Right lung (tissue), 5 donors: ENCODE measurements around the gene ZNF45. TPM values are rescaled to one million over a fixed set of nuclear protein-coding genes. Genes with fewer than 3 reads are reported as not detected.
"Not testable (repeated sequence)": the region's sequence is repeated elsewhere in the genome, so short reads cannot be mapped to it uniquely, and the experiment has no call there.

Experiments
- DNase-seq, 2 donors: peaks; one replicate each; pipeline ENCODE4 v3.0.0-alpha.2; 2013
- polyA plus RNA-seq, 5 donors: library from polyadenylated mRNA; unstranded; fragments of 120-200 nt; gene quantifications; one replicate each; pipeline versions ENCODE4 v1.2.1 to v1.2.3, GENCODE V29; 2013; ENCODE audit warnings: inconsistent platforms in 1 of 5, low replicate concordance in 1 of 5; ENCODE audit not compliant: insufficient read length in 5 of 5, insufficient read depth in 1 of 5

ZNF45 gene
- polyA plus RNA-seq, 5 donors: 23.8 to 36.1 (median 31.1) TPM

DNA sequence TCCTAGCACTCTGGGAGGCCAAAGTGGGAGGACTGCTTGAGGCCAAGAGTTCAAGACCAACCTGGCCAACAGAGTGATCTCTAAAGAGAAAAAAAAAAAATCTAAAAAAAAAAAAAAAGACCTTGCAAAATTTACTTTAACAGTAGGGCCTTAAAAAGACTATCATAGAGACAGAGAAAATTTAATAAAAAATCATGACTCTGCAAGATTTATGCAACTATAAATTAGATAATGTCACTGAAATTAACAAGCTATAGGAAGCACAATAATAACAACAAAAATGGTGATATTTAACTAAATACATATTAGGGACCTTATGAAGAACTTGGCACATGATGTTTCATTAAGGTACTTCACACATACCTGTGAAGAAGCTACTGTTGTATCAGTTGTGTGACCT is 11.2 kb downstream of the ZNF45 start:
- DNase-seq: no peak

DNA sequence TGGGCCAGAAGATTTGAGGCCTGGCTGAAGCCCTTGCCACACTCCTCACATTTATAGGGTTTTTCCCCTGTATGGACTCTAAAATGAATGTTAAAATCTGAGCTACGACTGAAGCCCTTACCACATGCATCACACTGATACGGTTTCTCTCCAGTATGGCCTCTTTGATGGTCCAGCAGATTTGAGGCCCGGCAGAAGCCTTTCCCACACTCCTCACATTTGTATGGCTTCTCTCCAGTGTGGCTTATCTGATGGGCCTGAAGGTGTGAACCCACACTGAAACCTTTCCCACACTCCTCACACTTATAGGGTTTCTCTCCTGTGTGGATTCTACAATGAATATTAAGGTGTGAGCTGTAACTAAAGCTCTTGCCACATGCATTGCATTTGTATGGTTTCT is 21.0 kb downstream of the ZNF45 start:
- no peak for DNase-seq

DNA sequence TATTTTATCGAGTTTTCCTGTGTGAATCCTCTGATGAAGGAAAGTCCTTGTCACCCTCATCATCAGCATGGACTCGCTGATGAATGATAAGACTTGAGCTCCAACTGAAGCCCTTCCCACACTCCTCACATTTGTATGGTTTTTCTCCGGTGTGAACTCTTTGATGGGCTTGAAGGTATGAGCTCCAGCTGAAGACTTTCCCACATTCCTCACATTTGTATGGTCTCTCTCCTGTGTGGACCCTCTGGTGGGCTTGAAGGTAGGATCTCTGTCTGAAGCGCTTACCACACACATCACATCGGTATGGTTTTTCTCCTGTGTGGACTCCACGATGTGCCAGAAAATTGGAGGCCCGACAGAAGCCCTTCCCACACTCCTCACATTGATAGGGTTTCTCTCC is 21.7 kb downstream of the ZNF45 start:
- DNase-seq: no peak

DNA sequence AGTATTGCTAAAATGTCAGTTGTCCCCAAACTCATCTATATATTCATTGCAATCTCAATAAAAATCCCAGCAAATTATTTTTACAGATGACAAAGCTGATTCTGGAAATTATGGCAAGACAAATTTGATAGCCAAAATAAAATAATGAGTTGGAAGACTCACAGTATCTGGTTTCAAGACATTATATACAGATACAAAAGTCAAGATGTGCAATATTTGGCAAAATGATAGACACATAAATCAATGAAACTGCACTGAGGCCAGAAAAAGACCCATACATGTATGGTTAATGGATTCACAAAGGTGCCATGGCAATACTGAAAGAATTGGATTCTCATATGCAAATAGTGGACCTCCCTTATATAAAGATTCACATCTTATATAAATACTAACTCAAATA is 24.2 kb downstream of the ZNF45 start:
- DNase-seq: no peak

DNA sequence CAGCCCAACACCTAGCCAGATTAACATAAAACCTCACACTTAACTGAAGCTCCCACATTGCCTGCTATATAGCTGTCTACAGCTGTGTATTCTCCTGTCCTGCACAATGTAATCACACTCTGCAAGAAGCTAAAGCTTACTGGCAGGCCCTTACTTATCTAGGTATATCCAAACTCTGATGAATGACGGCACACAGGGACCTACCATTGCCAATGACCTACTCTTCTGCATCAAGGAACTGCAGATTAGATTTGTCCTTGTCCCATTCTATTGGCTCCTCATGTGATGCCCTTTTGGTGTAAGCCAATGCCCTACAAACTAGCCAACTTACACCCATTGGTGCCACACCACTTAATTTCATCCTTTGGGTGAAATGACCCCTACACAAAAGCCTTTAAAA is 26.4 kb downstream of the ZNF45 start:
- DNase-seq: no peak

DNA sequence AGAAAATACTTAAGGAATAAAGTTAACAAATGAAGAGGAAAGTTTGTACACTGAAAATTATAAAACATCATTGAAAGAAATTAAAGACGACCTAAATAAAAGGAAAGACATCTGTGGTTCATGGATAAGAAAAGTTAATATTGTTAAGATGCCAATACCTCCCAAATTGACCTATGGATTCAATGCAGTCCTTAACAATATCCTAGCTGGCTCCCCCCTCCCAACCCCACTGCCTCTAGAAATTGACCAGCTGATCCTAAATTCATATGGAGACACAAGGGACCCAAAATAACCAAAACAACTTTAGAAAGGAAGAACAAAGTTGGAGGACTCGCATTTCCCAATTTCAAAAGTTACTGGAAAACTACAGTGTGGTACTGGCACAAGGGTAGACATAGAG is 28.3 kb downstream of the ZNF45 start:
- no peak for DNase-seq

DNA sequence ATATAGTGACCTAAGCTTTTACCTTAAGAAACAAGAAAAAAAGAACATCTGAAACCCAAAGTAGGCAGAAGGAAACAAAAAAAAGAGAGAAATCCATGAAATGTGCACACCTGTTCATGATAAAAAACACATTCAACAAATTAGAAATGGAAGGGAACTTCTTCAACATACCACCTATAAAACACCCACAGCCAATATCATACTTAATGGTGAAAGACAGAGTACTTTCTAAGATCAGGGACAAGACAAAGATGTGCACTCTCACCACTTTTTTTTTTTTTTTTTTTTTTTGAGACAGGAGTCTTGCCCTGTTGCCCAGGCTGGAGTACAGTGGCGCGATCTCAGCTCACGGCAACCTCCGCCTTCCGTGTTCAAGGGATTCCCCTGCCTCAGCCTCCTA is 29.2 kb downstream of the ZNF45 start:
- DNase-seq: no peak

DNA sequence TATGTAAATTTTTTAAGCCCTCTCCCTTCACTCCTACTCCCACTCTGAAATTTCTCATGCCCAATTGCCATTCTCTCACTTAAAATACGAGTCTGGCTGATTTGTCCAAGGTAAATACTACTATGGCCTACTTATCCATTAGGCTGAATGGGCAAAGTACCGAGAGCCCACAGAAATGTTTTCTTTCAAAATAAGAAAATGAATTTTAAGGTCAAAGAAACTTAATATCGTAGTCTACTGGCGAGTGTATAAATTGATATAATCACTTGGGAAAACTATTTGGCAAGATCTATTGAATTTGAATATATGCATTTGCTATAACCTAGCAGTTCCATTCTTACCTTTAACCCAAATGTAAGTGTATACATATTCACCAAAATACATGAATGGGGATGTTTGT is 32.7 kb downstream of the ZNF45 start:
- DNase-seq: no peak

DNA sequence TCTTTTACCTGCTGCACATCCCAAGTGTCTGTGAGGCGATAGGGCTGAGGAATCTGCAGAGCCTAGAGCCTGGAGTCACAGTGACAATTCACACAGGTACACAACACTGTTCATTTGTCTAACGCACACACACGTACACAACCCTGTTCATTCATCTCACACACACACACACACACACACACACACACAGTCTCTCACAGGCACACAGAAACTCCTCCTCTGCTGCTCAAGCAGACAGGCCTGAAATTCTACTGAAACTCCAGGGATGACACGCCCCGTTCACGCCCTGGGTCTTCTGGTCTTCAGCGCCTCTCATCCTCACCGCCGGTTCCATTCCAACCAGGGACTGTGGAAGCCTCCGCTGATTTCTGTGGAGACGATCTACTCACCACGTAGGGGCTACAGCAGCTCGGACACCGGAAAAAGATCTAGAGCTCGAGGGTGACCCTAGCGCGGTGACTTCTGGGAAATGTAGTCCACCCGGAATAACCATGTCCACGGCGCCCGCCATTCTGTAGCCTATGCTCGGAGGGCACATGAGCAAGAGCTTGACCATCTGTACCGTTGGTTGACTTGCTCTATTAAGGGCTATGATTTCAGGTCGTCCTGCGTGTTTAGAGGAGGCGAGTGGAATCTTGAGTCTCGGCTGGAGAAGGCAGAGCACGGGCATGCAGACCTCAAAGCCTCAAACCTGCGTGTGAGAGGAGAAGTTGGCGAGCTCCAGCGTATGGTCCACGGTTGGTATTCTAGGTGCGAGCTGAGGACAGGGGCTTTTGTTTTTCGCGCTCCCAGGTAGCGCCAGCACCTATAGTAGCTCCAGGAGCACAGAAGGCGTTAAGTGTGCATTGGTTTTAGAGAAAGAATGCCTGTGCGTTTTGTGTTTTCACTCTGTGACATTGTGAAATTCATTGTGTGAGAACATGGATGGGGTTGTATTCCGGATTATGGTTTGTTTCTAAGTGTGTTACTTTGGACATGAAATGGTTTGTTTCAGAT is 33.4 kb downstream of the ZNF45 start:
- DNase-seq: peak; percentile 77

DNA sequence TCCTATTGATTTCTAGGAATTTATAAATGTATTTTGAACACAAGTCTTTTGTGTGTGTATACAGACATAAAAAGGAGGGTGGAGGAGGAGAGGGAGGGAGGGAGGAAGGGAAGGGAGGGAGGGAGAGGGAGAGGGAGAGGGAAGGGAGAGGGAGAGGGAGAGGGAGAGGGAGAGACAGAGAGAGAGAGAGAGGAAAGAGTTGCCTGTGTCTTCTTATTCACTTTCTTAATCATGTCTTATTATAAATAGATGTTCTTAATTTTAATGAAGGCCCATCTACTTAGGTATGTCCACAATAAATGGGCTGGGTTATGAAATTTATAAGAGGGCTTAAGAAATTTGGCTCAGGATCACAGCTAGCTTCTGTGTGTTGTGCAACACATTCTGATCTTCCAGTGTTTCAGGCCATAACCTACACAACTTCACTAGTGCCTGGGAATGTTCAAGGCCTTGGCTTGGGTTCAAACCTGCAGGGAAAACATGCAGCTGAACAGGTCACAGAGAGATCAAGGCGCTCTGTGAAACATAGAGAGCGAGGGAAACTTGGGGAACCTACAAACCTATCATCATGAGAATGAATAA is 39.3 kb downstream of the ZNF45 start:
- DNase-seq: no peak

DNA sequence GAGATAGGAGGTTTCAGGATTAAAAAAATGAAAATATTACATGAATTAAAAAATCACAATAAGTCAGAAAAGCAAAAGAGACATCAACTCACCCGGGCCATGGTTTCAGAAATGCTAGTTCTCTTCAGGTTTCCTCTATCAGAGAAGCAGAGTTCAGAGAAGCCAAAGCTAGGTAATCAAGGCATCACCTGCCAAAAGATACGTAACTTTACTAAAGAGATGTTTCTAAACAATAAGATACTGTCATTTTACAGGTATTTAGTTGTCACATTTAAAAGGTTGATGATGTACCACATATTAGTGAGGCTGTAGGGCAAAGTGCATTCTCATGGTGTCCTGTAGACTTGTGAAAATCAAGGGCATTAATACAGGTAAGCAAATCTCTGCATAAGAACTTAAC is 51.2 kb downstream of the ZNF45 start, which contains the start of gene ZNF404:
Gene ZNF404, minus strand, starts transcription at position 101 of the 400 bp plus-strand sequence.
- DNase-seq: no peak

DNA sequence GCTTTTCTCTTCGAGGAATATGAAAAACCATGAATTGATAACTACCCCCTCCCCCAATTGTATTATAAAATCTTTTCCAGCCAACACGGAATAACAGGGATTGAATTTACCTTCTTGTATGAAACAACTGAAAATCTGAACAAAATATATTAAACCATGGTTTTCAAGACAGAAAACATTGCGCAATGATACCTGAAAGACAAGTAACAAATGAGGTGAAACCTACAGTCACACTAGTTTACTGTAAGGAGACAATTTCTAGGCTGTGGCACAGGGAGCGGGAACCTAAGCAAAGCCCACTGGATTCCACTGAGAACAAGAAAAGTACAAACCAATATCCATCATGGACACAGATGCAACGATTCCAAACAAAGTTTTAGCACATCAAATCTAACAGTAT is 54.6 kb downstream of the ZNF45 start:
- DNase-seq: no peak

DNA sequence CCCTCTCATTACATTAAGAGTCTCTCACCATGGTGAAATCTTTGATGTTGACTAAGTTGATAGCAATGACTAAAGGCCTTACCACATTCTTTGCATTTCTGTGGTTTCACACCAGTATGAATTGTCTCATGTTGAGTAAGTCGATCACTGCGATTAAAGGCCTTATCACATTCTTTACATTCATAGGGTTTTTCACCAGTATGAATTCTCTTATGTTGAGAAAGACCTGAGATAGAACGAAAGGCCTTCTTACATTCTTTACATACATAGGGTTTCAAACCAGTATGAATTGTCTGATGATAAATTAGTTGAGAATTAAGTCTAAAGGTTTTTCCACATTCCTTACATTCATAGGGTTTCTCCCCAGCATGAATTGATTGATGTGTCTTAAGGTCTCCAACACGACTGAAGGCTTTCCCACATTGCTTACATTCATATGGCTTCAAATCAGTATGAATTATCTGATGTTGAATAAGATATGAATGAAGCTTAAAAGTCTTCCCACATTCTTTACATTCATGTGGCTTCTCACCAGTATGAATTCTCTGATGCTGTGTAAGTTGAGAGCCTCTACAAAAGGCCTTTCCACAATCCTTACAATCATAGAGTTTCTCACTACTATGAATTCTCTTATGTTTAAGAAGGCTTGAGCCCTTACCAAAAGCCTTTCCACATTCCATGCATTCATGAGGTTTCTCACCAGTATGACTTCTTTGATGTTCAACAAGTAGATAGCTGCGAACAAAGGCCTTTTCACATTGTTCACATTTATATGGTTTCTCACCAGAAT is 62.3 kb downstream of the ZNF45 start:
- no peak for DNase-seq

DNA sequence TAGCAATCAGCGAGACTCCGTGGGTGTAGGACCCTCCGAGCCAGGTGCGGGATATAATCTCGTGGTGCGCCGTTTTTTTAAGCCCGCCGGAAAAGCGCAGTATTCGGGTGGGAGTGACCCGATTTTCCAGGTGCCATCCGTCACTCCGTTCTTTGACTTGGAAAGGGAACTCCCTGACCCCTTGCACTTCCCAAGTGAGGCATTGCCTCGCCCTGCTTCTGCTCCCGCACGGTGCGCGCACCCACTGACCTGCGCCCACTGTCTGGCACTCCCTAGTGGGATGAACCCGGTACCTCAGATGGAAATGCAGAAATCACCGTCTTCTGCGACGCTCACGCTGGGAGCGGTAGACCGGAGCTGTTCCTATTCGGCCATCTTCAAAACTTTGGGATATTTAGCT is 68.2 kb downstream of the ZNF45 start:
- DNase-seq: not testable (repeated sequence)

Other genes with a start within 250 kb of the ZNF45 start
- gene IRGC, start 219.2 kb downstream of the ZNF45 start, polyA plus RNA-seq: not detected
- gene SMG9, start 180.3 kb downstream of the ZNF45 start, polyA plus RNA-seq: 10 to 100 TPM; 49.8 to 70.9 (median 54.0) TPM
- gene KCNN4, start 154.3 kb downstream of the ZNF45 start, polyA plus RNA-seq: 1 to 10 TPM; 1.3 to 2.6 (median 1.6) TPM
- under 1 TPM; 0.30 to 0.49 (median 0.40) TPM for gene LYPD5, start 132.8 kb downstream of the ZNF45 start, polyA plus RNA-seq
- gene ZNF283, start 108.0 kb downstream of the ZNF45 start, polyA plus RNA-seq: 10 to 100 TPM; 10.0 to 24.2 (median 22.8) TPM
- 10 to 100 TPM; 13.9 to 23.3 (median 20.9) TPM for gene ZNF404, start 51.3 kb downstream of the ZNF45 start, polyA plus RNA-seq
- 1 to 10 TPM; 2.8 to 9.4 (median 9.0) TPM for gene ZNF221, start 15.9 kb upstream of the ZNF45 start, polyA plus RNA-seq
- 10 to 100 TPM; 14.2 to 21.3 (median 17.9) TPM for gene ZNF155, start 48.9 kb upstream of the ZNF45 start, polyA plus RNA-seq
- gene ZNF230, start 67.7 kb upstream of the ZNF45 start, polyA plus RNA-seq: 10 to 100 TPM in 1 of 5 donors, 1 to 10 TPM in 4; 7.4 to 10.7 (median 8.8) TPM
- 10 to 100 TPM in 4 of 5 donors, 1 to 10 TPM in 1; 9.3 to 13.3 (median 11.4) TPM for gene ZNF222, start 90.1 kb upstream of the ZNF45 start, polyA plus RNA-seq
- gene ZNF223, start 116.8 kb upstream of the ZNF45 start, polyA plus RNA-seq: 10 to 100 TPM; 11.1 to 20.0 (median 13.8) TPM
- gene ZNF284, start 136.9 kb upstream of the ZNF45 start, polyA plus RNA-seq: 10 to 100 TPM in 1 of 5 donors, 1 to 10 TPM in 4; 5.9 to 10.2 (median 7.7) TPM
- 10 to 100 TPM; 33.2 to 54.5 (median 45.0) TPM for gene ZNF224, start 159.1 kb upstream of the ZNF45 start, polyA plus RNA-seq
- gene ZNF225, start 178.1 kb upstream of the ZNF45 start, polyA plus RNA-seq: 10 to 100 TPM in 4 of 5 donors, 1 to 10 TPM in 1; 7.1 to 14.7 (median 12.4) TPM
- gene ZNF234, start 206.3 kb upstream of the ZNF45 start, polyA plus RNA-seq: 10 to 100 TPM; 12.4 to 21.0 (median 19.6) TPM
- gene ZNF226, start 229.8 kb upstream of the ZNF45 start, polyA plus RNA-seq: 10 to 100 TPM; 22.7 to 34.6 (median 27.9) TPM